Measurements from ENCODE around the gene GPRC5C.

DNA sequence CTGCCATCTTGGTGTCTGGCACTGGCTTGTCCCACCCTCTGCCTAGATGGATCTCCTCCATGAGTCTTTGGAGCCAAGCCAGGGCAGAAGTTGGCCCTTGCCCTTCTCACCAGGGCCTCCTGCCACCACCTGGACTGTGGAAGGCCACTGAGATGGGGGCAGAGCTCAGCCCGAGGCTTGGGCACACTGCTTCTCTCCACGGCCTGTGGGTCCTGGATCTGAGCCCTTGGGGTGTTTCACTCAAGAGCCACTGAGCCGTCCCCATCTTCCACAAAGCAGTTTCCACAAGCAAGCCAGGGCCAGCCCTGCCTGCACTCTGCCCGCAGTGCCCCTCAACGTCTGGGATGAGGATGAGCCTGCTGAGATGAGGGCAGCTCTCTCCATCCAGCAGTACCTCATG is 17.9 kb downstream of the GPRC5C start:
- TF ChIP-seq GATA2 (IDR thresholded peaks at IDR 0.05; ENCODE audit: low read depth, low read length) (no peak), GATA3 (IDR thresholded peaks at IDR 0.05; ENCODE audit: low read depth, low read length) (no peak)
